Upper lobe of left lung (tissue), 4 donors: ENCODE measurements around the gene FAHD2A.

Source experiments
- CTCF ChIP-seq, 6 experiments: fragments of 450-650 bp in 4 of 6; fragments of 200-600 bp in 2 of 6; sonication (generic) in 2 of 6; IDR thresholded peaks; one replicate each; pipeline ENCODE4 v1.5.1; 2016 to 2019; ENCODE audit warnings: antibody characterized with exemption in 6 of 6
- EP300 ChIP-seq, 4 donors: sonication (generic); formaldehyde crosslinking; IDR thresholded peaks; one replicate each; pipeline ENCODE4 v1.5.1; 2017; ENCODE audit warnings: antibody characterized with exemption in 4 of 4, control low read depth in 2 of 4
- POLR2A ChIP-seq, 4 donors: fragments of 450-650 bp; IDR thresholded peaks; one replicate each; pipeline ENCODE4 v1.5.1; 2016 to 2017; ENCODE audit warnings: antibody characterized with exemption in 4 of 4, mild to moderate bottlenecking in 2 of 4
- POLR2AphosphoS5 ChIP-seq, 2 donors: sonication (generic); formaldehyde crosslinking; IDR thresholded peaks; one replicate each; pipeline ENCODE4 v1.5.1; 2017; ENCODE audit warnings: antibody characterized with exemption in 2 of 2

DNA sequence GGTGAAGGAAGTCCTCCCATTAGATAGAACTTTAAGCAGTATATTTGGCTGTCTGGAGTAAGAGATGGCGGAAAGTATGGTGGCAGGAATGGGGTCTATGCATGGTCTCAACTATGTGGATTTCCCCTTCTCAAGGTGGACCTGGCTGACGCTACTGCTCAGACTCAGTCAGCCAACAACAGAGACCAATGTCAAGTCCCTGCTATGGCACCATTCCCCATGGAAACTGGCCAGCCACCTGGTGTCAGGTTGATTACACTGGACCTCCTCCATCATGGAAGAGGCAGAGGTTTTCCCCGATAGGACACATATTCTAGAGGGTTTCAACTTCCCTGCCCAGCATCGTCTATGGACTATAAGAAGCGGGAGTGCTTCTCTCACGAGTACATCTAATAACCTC lies 8.6 kb upstream of the FAHD2A start:
- TF ChIP-seq CTCF (IDR thresholded peaks at IDR 0.05) (no peak), POLR2A (IDR thresholded peaks at IDR 0.05) (no peak), EP300 (IDR thresholded peaks at IDR 0.05) (no peak), POLR2AphosphoS5 (IDR thresholded peaks at IDR 0.05) (no peak)
